Measurements from ENCODE around the gene ESRRA. TPM values are rescaled to one million over a fixed set of nuclear protein-coding genes. Genes with fewer than 3 reads are reported as not detected.
A peak's percentile ranks its signal among the peaks of the same experiment; 100 is the strongest.

ESRRA gene
- total and polyA plus RNA-seq, 2 of the 13 experiments (the other 11 are each of a cell fraction or from before 2014, with no cell fraction given), result 18.1 to 36.3 TPM

- TF ChIP-seq ZNF709 (CRISPR knock-in tag; IDR thresholded peaks at IDR 0.05) (no peak), AKAP8 (CRISPR knock-in tag; IDR thresholded peaks at IDR 0.05) (0 out of 2 replicates have a peak, but pooled peaks have one; percentile 66), MTERF4 (CRISPR knock-in tag; IDR thresholded peaks at IDR 0.05) (peak; percentile 16; the same call in 1 of the 2 replicates), MEF2D (CRISPR knock-in tag; IDR thresholded peaks at IDR 0.05) (peak; percentile 5; the same call in 1 of the 2 replicates), NR2F1 (CRISPR knock-in tag; IDR thresholded peaks at IDR 0.05) (no peak), MEIS1 (CRISPR knock-in tag; IDR thresholded peaks at IDR 0.05; ENCODE audit: borderline replicate concordance) (no peak), ASH2L (IDR thresholded peaks at IDR 0.05; ENCODE audit: insufficient read length, low read depth, low read length) (peak; percentile 58), SIN3B (IDR thresholded peaks at IDR 0.05; ENCODE audit: low read length) (peak; percentile 42; the same call in 1 of the 2 replicates), MTA1 (CRISPR knock-in tag; IDR thresholded peaks at IDR 0.05; ENCODE audit: borderline replicate concordance) (no peak), SIN3A (IDR thresholded peaks at IDR 0.05; ENCODE audit: borderline replicate concordance, low read depth, low read length) (peak; percentile 53; the same call in 1 of the 2 replicates), HNRNPLL (IDR thresholded peaks at IDR 0.05; ENCODE audit: low read depth, low read length, poor library complexity, severe bottlenecking) (peak; percentile 100), SPEN (CRISPR knock-in tag; IDR thresholded peaks at IDR 0.05; ENCODE audit: low read depth) (no peak), HNRNPUL1 (IDR thresholded peaks at IDR 0.05; ENCODE audit: low read depth, low read length) (peak; percentile 88), ZNF567 (CRISPR knock-in tag; IDR thresholded peaks at IDR 0.05; ENCODE audit: borderline replicate concordance) (no peak), AGO1 (IDR thresholded peaks at IDR 0.05; ENCODE audit: low read depth, low read length, poor library complexity, severe bottlenecking) (peak; percentile 100), PITX1 (CRISPR knock-in tag; IDR thresholded peaks at IDR 0.05) (no peak), ZHX2 (IDR thresholded peaks at IDR 0.05; ENCODE audit: low read depth) (0 out of 2 replicates have a peak, but pooled peaks have one; percentile 14), ZHX2 (CRISPR knock-in tag; IDR thresholded peaks at IDR 0.05; ENCODE audit: borderline replicate concordance) (no peak), CREBL2 (CRISPR knock-in tag; IDR thresholded peaks at IDR 0.05; ENCODE audit: borderline replicate concordance) (no peak), ELF1 (CRISPR knock-in tag; IDR thresholded peaks at IDR 0.05) (peak; percentile 81), AGO2 (optimal IDR thresholded peaks at IDR 0.05; ENCODE audit: low read depth, low read length) (peak; percentile 63)
Measured at GRCh38 chr11:64284962-64285884, 20.1 kb upstream of the ESRRA start, which contains the start of gene GPR137 (continued).
